ENCODE data around the gene TBC1D14.

Gene TBC1D14

GRCh38 chr4:6953751-6954380 is 44.2 kb downstream of the TBC1D14 start:
- DNase-seq (ENCODE audit: low spot score): peak; percentile 9

GRCh38 chr4:6955261-6955911 is 45.8 kb downstream of the TBC1D14 start:
- DNase-seq (ENCODE audit: low spot score): no peak

GRCh38 chr4:6956087-6956433 is 46.4 kb downstream of the TBC1D14 start:
- DNase-seq (ENCODE audit: low spot score): no peak

- no peak for DNase-seq (ENCODE audit: low spot score)
Observed at GRCh38 chr4:6956434-6957147, 47.0 kb downstream of the TBC1D14 start.

GRCh38 chr4:6957148-6957520 is 47.5 kb downstream of the TBC1D14 start:
- no peak for DNase-seq (ENCODE audit: low spot score)

- DNase-seq (ENCODE audit: low spot score): no peak
Observed at GRCh38 chr4:6957994-6958393, 48.4 kb downstream of the TBC1D14 start.

- no peak for DNase-seq (ENCODE audit: low spot score)
Observed at GRCh38 chr4:6959261-6959660, 49.6 kb downstream of the TBC1D14 start.

- no peak for DNase-seq (ENCODE audit: low spot score)
Observed at GRCh38 chr4:6960154-6960553, 50.5 kb downstream of the TBC1D14 start.

GRCh38 chr4:6960628-6961412 is 51.2 kb downstream of the TBC1D14 start:
- no peak for DNase-seq (ENCODE audit: low spot score)

- DNase-seq (ENCODE audit: low spot score): no peak
Observed at GRCh38 chr4:6961496-6962210, 52.0 kb downstream of the TBC1D14 start.

GRCh38 chr4:6962211-6963041 is 52.8 kb downstream of the TBC1D14 start:
- DNase-seq (ENCODE audit: low spot score): no peak

GRCh38 chr4:6963139-6963611 is 53.5 kb downstream of the TBC1D14 start:
- DNase-seq (ENCODE audit: low spot score): no peak

GRCh38 chr4:6964858-6965257 is 55.2 kb downstream of the TBC1D14 start:
- DNase-seq (ENCODE audit: low spot score): no peak

GRCh38 chr4:6965329-6965728 is 55.7 kb downstream of the TBC1D14 start:
- DNase-seq (ENCODE audit: low spot score): no peak

GRCh38 chr4:6967846-6968340 is 58.3 kb downstream of the TBC1D14 start:
- DNase-seq (ENCODE audit: low spot score): no peak

- DNase-seq (ENCODE audit: low spot score): no peak
Observed at GRCh38 chr4:6968496-6968895, 58.9 kb downstream of the TBC1D14 start.

GRCh38 chr4:6969826-6970800 is 60.5 kb downstream of the TBC1D14 start:
- DNase-seq (ENCODE audit: low spot score): no peak

- no peak for DNase-seq (ENCODE audit: low spot score)
Observed at GRCh38 chr4:6971536-6972374, 62.1 kb downstream of the TBC1D14 start.

- DNase-seq (ENCODE audit: low spot score): no peak
Observed at GRCh38 chr4:6972375-6972650, 62.7 kb downstream of the TBC1D14 start.

Data from SW480 (cell line).